ENCODE measurements around the gene DDN. TPM values are rescaled to one million over a fixed set of nuclear protein-coding genes. Genes with fewer than 3 reads are reported as not detected.

Gene DDN
- total RNA-seq, 1 experiment from 2014 or later, result 0.35 TPM

GRCh38 chr12:48969833-48970701 is 29.1 kb downstream of the DDN start:
- peak; percentile 23; the same call in 1 of the 3 replicates for TF ChIP-seq CTCF (conservative IDR thresholded peaks at IDR 0.05)
- Histone ChIP-seq H3K56ac (ENCODE audit: insufficient read length, low read depth, low read length) (no peak overlapping the region), H4K91ac (ENCODE audit: insufficient read length, low read depth, low read length) (no peak overlapping the region), H4K20me1 (ENCODE audit: control insufficient read depth, insufficient read depth, insufficient read length) (no peaks in the 10 kb centered on the region), H3K79me1 (ENCODE audit: insufficient read depth, low read depth, low read length, poor library complexity, severe bottlenecking) (no peaks in the 10 kb centered on the region), H2AK5ac (ENCODE audit: insufficient read length, low read length) (no peak overlapping the region), H3K14ac (ENCODE audit: insufficient read depth, low read length) (no peak overlapping the region; the same call in 1 of the 2 replicates), H2BK20ac (ENCODE audit: low read depth, low read length, poor library complexity, severe bottlenecking) (no peak overlapping the region), H3K23ac (ENCODE audit: insufficient read length, low read depth, low read length) (no peak overlapping the region), H2AFZ (ENCODE audit: low read length) (no peak overlapping the region), H3K79me2 (ENCODE audit: insufficient read depth, low read length) (no peaks in the 10 kb centered on the region), H3T11ph (ENCODE audit: low read length) (no peak overlapping the region), H4K5ac (ENCODE audit: insufficient read length, low read depth, low read length) (no peak overlapping the region), H2BK12ac (ENCODE audit: insufficient read length, low read depth, low read length) (no peak overlapping the region), H2BK15ac (ENCODE audit: low read depth, low read length) (no peak overlapping the region), H3K4me1 (ENCODE audit: insufficient read depth, low read length) (peaks cover 7% of the 10 kb centered on the region), H3K18ac (ENCODE audit: insufficient read length, low read depth, low read length) (no peak overlapping the region), H2BK120ac (ENCODE audit: low read depth, low read length, poor library complexity, severe bottlenecking) (no peak overlapping the region), H3K4ac (ENCODE audit: low read depth, low read length) (no peak overlapping the region), H2BK5ac (ENCODE audit: insufficient read length, low read length) (no peak overlapping the region), H3K23me2 (ENCODE audit: insufficient read length, low read depth, low read length, poor library complexity, severe bottlenecking) (peaks cover 9% of the 10 kb centered on the region), H3K27me3 (ENCODE audit: insufficient read depth, low read length) (peaks cover 70% of the 10 kb centered on the region), H4K8ac (replicated peaks; ENCODE audit: insufficient read length, low read depth, low read length) (no peak overlapping the region), H3K9ac (ENCODE audit: extremely low read depth, insufficient read length, low read length) (no peak overlapping the region), H3K9me3 (ENCODE audit: control insufficient read depth, low read depth, low read length) (no peaks in the 10 kb centered on the region), H3K27ac (ENCODE audit: insufficient read length, low read depth, low read length) (no peak overlapping the region), H3K4me2 (ENCODE audit: insufficient read depth, insufficient read length, low read length) (peak overlapping the region; percentile 67)
- WGBS (ENCODE audit: extremely low coverage, insufficient read length, low lambda C conversion rate), result no CpG with 5 or more reads among the region's 77 CpGs
- peaks cover 83% of the 10 kb centered on the region for H3K27me3 Mint-ChIP-seq (ENCODE audit: low read depth)
- DNase-seq, result peak; percentile 50
- peaks cover 0 to 2% of the 10 kb centered on the region in 2 experiments; a peak in 3 of 5 replicates for H3K9me3 Mint-ChIP-seq
- H3K4me3 Mint-ChIP-seq, result peak overlapping the region; percentile 58 to 86
- H3K4me1 Mint-ChIP-seq, result peaks cover 53 to 61% of the 10 kb centered on the region in 2 experiments
- H3K27ac Mint-ChIP-seq, result no peak overlapping the region
- H3K36me3 Mint-ChIP-seq (ENCODE audit: insufficient read depth in 1 of 3, low read depth in 3 of 3), result no peaks in the 10 kb centered on the region; a peak in 1 of 7 replicates
